ENCODE data around the gene SLC25A47. TPM values are rescaled to one million over a fixed set of nuclear protein-coding genes. Genes with fewer than 3 reads are reported as not detected.

The SLC25A47 gene
- total and polyA plus RNA-seq, 4 donors: 23.7 to 469 (median 291) TPM

DNA sequence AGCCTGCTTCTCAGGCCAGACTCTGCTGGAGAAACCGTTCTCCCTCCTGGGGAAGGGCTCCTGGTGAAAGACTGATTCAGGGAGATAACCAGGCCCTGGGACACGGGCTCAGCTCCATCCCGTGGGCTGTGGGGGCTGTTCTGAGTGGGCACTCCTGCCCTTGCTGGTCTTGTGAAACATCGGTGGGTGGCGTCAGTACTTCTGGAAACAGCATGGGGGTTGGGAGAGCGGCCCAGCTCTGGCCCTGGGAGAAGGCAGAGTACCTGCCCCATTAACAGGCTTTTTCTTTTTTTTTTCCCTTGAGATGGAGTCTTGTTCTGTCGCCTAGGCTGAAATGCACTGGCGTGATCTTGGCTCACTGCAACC is 786 bp downstream of the SLC25A47 start (continued):
- TF ChIP-seq, protein P1, sequence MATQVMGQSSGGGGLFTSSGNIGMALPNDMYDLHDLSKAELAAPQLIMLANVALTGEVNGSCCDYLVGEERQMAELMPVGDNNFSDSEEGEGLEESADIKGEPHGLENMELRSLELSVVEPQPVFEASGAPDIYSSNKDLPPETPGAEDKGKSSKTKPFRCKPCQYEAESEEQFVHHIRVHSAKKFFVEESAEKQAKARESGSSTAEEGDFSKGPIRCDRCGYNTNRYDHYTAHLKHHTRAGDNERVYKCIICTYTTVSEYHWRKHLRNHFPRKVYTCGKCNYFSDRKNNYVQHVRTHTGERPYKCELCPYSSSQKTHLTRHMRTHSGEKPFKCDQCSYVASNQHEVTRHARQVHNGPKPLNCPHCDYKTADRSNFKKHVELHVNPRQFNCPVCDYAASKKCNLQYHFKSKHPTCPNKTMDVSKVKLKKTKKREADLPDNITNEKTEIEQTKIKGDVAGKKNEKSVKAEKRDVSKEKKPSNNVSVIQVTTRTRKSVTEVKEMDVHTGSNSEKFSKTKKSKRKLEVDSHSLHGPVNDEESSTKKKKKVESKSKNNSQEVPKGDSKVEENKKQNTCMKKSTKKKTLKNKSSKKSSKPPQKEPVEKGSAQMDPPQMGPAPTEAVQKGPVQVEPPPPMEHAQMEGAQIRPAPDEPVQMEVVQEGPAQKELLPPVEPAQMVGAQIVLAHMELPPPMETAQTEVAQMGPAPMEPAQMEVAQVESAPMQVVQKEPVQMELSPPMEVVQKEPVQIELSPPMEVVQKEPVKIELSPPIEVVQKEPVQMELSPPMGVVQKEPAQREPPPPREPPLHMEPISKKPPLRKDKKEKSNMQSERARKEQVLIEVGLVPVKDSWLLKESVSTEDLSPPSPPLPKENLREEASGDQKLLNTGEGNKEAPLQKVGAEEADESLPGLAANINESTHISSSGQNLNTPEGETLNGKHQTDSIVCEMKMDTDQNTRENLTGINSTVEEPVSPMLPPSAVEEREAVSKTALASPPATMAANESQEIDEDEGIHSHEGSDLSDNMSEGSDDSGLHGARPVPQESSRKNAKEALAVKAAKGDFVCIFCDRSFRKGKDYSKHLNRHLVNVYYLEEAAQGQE (IDR thresholded peaks at IDR 0.05): no peak

DNA sequence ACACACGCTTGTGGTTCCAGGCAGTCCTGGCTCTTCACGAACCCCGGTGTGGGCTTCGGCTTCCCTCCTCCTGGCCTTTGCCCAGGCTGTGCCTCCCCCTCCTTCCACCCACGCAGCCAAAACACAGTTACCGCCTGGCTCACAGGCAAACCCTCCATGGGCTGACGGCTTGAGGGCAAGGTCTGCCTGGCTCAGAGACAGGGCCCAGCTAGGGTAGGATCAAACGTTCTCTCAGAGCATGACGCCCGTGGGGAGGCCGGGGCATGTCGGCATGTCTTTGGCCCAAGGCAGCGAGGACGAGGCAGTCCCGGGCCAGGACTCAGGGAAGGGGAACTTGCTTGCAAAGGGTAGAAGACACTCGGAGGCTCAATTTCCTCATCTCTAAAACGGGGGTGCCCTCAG is 2.1 kb downstream of the SLC25A47 start:
- 30% methylated on average over 17 of the region's 17 CpGs for WGBS
- H3K27ac ChIP-seq (ENCODE audit: low read depth in 1 of 2, low read length in 2 of 2): peak overlapping the region; percentile 71 to 94

More for the DNA sequence above, 2.1 kb downstream of the SLC25A47 start:
- TF ChIP-seq YY1 (IDR thresholded peaks at IDR 0.05): peak; percentile 81
- peak in 1 of 2 donors; percentile 62 for TF ChIP-seq RAD21 (IDR thresholded peaks at IDR 0.05)
- TF ChIP-seq, protein P2, sequence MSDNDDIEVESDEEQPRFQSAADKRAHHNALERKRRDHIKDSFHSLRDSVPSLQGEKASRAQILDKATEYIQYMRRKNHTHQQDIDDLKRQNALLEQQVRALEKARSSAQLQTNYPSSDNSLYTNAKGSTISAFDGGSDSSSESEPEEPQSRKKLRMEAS (IDR thresholded peaks at IDR 0.05): peak; percentile 82
- peak; percentile 94 for TF ChIP-seq HNF4G (IDR thresholded peaks at IDR 0.05)
- TF ChIP-seq, protein P1 (IDR thresholded peaks at IDR 0.05): peak; percentile 77
- TF ChIP-seq EGR1 (IDR thresholded peaks at IDR 0.05; ENCODE audit: low read depth in 2 of 2): peak; percentile 100
- TF ChIP-seq, protein P3, sequence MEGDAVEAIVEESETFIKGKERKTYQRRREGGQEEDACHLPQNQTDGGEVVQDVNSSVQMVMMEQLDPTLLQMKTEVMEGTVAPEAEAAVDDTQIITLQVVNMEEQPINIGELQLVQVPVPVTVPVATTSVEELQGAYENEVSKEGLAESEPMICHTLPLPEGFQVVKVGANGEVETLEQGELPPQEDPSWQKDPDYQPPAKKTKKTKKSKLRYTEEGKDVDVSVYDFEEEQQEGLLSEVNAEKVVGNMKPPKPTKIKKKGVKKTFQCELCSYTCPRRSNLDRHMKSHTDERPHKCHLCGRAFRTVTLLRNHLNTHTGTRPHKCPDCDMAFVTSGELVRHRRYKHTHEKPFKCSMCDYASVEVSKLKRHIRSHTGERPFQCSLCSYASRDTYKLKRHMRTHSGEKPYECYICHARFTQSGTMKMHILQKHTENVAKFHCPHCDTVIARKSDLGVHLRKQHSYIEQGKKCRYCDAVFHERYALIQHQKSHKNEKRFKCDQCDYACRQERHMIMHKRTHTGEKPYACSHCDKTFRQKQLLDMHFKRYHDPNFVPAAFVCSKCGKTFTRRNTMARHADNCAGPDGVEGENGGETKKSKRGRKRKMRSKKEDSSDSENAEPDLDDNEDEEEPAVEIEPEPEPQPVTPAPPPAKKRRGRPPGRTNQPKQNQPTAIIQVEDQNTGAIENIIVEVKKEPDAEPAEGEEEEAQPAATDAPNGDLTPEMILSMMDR (IDR thresholded peaks at IDR 0.05; ENCODE audit: low read depth, low read length, missing input control): no peak
- TF ChIP-seq, protein P4, sequence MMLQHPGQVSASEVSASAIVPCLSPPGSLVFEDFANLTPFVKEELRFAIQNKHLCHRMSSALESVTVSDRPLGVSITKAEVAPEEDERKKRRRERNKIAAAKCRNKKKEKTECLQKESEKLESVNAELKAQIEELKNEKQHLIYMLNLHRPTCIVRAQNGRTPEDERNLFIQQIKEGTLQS (IDR thresholded peaks at IDR 0.05): no peak
- TF ChIP-seq, protein P5, sequence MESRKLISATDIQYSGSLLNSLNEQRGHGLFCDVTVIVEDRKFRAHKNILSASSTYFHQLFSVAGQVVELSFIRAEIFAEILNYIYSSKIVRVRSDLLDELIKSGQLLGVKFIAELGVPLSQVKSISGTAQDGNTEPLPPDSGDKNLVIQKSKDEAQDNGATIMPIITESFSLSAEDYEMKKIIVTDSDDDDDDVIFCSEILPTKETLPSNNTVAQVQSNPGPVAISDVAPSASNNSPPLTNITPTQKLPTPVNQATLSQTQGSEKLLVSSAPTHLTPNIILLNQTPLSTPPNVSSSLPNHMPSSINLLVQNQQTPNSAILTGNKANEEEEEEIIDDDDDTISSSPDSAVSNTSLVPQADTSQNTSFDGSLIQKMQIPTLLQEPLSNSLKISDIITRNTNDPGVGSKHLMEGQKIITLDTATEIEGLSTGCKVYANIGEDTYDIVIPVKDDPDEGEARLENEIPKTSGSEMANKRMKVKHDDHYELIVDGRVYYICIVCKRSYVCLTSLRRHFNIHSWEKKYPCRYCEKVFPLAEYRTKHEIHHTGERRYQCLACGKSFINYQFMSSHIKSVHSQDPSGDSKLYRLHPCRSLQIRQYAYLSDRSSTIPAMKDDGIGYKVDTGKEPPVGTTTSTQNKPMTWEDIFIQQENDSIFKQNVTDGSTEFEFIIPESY (IDR thresholded peaks at IDR 0.05): peak; percentile 86
- TF ChIP-seq NR2F2 (IDR thresholded peaks at IDR 0.05): no peak
- TF ChIP-seq TAF1 (conservative IDR thresholded peaks at IDR 0.05): peak; percentile 46
- peak; percentile 95 to 96 for TF ChIP-seq HNF4A (conservative IDR thresholded peaks at IDR 0.05)
- peak; percentile 96 for TF ChIP-seq SP1 (IDR thresholded peaks at IDR 0.05)
- no peak for TF ChIP-seq FOXA2 (IDR thresholded peaks at IDR 0.05)
- TF ChIP-seq FOXA1 (IDR thresholded peaks at IDR 0.05): peak; percentile 48
- peak in 1 of 2 donors; percentile 32 for TF ChIP-seq JUND (IDR thresholded peaks at IDR 0.05)
- TF ChIP-seq GABPA (IDR thresholded peaks at IDR 0.05 in 1 of 2, conservative IDR thresholded peaks at IDR 0.05 in 1 of 2): peak in 1 of 2 donors; percentile 39
- peak; percentile 81 to 96 for TF ChIP-seq RXRA (IDR thresholded peaks at IDR 0.05)
- no peaks in the 10 kb centered on the region for H3K9me3 ChIP-seq (ENCODE audit: control insufficient read depth in 4 of 4, low read length in 3 of 4)
- DNase-seq (ENCODE audit: low spot score): peak; percentile 66
- H3K4me3 ChIP-seq (ENCODE audit: low read depth in 1 of 3, low read length in 3 of 3): peak overlapping the region; percentile 83 to 88 (median 87)
- peaks cover 10 to 21% (median 12%) of the 10 kb centered on the region in 4 donors for H3K36me3 ChIP-seq (ENCODE audit: control insufficient read depth in 4 of 4, insufficient read depth in 3 of 4, low read depth in 1 of 4, low read length in 3 of 4)
- no peaks in the 10 kb centered on the region for H3K27me3 ChIP-seq (ENCODE audit: control insufficient read depth in 4 of 4, insufficient read depth in 4 of 4, low read length in 3 of 4)
- peak overlapping the region; percentile 91 to 93 for H3K9ac ChIP-seq (ENCODE audit: low read depth in 1 of 2, low read length in 2 of 2)
- H3K4me1 ChIP-seq (ENCODE audit: control insufficient read depth in 4 of 4, insufficient read depth in 4 of 4, low read length in 3 of 4): peaks cover 25 to 58% (median 49%) of the 10 kb centered on the region in 4 donors
